Glutamatergic neuron (in vitro differentiated cells): ENCODE data around the gene RABAC1. TPM values are rescaled to one million over a fixed set of nuclear protein-coding genes. Genes with fewer than 3 reads are reported as not detected.
"Not testable (repeated sequence)": the region's sequence is repeated elsewhere in the genome, so short reads cannot be mapped to it uniquely, and the experiment has no call there.

Experiments used
- DNase-seq: peaks from one replicate; pipeline ENCODE4 v3.0.0; 2022
- H3K27ac Mint-ChIP-seq: one replicate; pipeline ENCODE4 v1.8.0; 2020; ENCODE audit warnings: mild to moderate bottlenecking, mixed read lengths, inconsistent platforms; ENCODE audit not compliant: unreplicated experiment
- H3K27me3 Mint-ChIP-seq: one replicate; pipeline ENCODE4 v1.8.0; 2020; ENCODE audit warnings: mild to moderate bottlenecking, moderate library complexity, mixed read lengths, inconsistent platforms; ENCODE audit not compliant: unreplicated experiment
- H3K36me3 Mint-ChIP-seq: one replicate; pipeline ENCODE4 v1.8.0; 2020; ENCODE audit warnings: mild to moderate bottlenecking, mixed read lengths, inconsistent platforms; ENCODE audit not compliant: unreplicated experiment
- H3K4me1 Mint-ChIP-seq: one replicate; pipeline ENCODE4 v1.8.0; 2020; ENCODE audit warnings: mild to moderate bottlenecking, low read depth, mixed read lengths, inconsistent platforms; ENCODE audit not compliant: unreplicated experiment
- H3K4me3 Mint-ChIP-seq: one replicate; pipeline ENCODE4 v1.8.0; 2020; ENCODE audit warnings: mild to moderate bottlenecking, mixed read lengths, inconsistent platforms; ENCODE audit not compliant: unreplicated experiment
- H3K9me3 Mint-ChIP-seq: one replicate; pipeline ENCODE4 v1.8.0; 2020; ENCODE audit warnings: mild to moderate bottlenecking, moderate library complexity, mixed read lengths, inconsistent platforms; ENCODE audit not compliant: unreplicated experiment
- CTCF ChIP-seq: fragments of 200-600 bp; sonication (generic); IDR thresholded peaks from one replicate; pipeline ENCODE4 v1.5.0; 2021; ENCODE audit not compliant: partially characterized antibody, unreplicated experiment
- total RNA-seq: library from RNA; stranded (reverse); fragmentation: NEBNext Ultra II Directional; extraction: Animal tissue kit (Norgen Biotek cat#: 25700); gene quantifications from one replicate; pipeline ENCODE4 v1.2.1, GENCODE V29; 2021; ENCODE audit not compliant: unreplicated experiment

RABAC1 gene
- total RNA-seq, 1 donor from 2014 or later, result 139 TPM

GRCh38 chr19:41993612-41994483, 34.7 kb upstream of the RABAC1 start, which contains the start of gene ATP1A3:
Gene ATP1A3, minus strand, starts transcription at chr19:41994230. Its CDS starts 154 bp downstream, at chr19:41994076.
- Mint-ChIP-seq H3K4me1 (peaks cover 28% of the 10 kb centered on the region), H3K36me3 (peaks cover 5% of the 10 kb centered on the region), H3K4me3 (peak within 1 kb of the TSS; percentile 100), H3K9me3 (peaks cover 18% of the 10 kb centered on the region), H3K27me3 (peaks cover 34% of the 10 kb centered on the region), H3K27ac (peak within 1 kb of the TSS; percentile 97)
- no peak for TF ChIP-seq CTCF
- DNase-seq, result peak; percentile 86

GRCh38 chr19:41991925-41992569, 32.9 kb upstream of the RABAC1 start:
- Mint-ChIP-seq H3K27ac (peak overlapping the region; percentile 93), H3K9me3 (peaks cover 16% of the 10 kb centered on the region), H3K4me1 (peaks cover 31% of the 10 kb centered on the region), H3K4me3 (peak overlapping the region; percentile 100), H3K27me3 (peaks cover 32% of the 10 kb centered on the region)
- H3K36me3 Mint-ChIP-seq, result not testable (repeated sequence)
- peak; percentile 67 for DNase-seq

GRCh38 chr19:41991025-41991424, 31.9 kb upstream of the RABAC1 start:
- peaks cover 23% of the 10 kb centered on the region for H3K4me1 Mint-ChIP-seq
- peaks cover 23% of the 10 kb centered on the region for H3K27me3 Mint-ChIP-seq
- peaks cover 11% of the 10 kb centered on the region for H3K9me3 Mint-ChIP-seq
- H3K4me3 Mint-ChIP-seq, result peak overlapping the region; percentile 77
- DNase-seq, result no peak
- H3K27ac Mint-ChIP-seq, result no peak overlapping the region
- peaks cover 5% of the 10 kb centered on the region for H3K36me3 Mint-ChIP-seq
- TF ChIP-seq CTCF, result no peak

- Mint-ChIP-seq H3K27me3 (peaks cover 20% of the 10 kb centered on the region), H3K4me1 (peaks cover 19% of the 10 kb centered on the region), H3K9me3 (peaks cover 11% of the 10 kb centered on the region), H3K4me3 (no peak overlapping the region), H3K27ac (no peak overlapping the region), H3K36me3 (peaks cover 5% of the 10 kb centered on the region)
- TF ChIP-seq CTCF, result no peak
- DNase-seq, result no peak
Measured at GRCh38 chr19:41990615-41991014, 31.5 kb upstream of the RABAC1 start.

GRCh38 chr19:41990028-41990427, 30.9 kb upstream of the RABAC1 start:
- DNase-seq, result no peak
- Mint-ChIP-seq H3K4me1 (peaks cover 13% of the 10 kb centered on the region), H3K36me3 (peaks cover 5% of the 10 kb centered on the region), H3K27ac (no peak overlapping the region), H3K9me3 (peaks cover 10% of the 10 kb centered on the region), H3K4me3 (no peak overlapping the region), H3K27me3 (peaks cover 17% of the 10 kb centered on the region)
- no peak for TF ChIP-seq CTCF
